Measurements from ENCODE around the gene DAPP1.

DAPP1 gene

DNA sequence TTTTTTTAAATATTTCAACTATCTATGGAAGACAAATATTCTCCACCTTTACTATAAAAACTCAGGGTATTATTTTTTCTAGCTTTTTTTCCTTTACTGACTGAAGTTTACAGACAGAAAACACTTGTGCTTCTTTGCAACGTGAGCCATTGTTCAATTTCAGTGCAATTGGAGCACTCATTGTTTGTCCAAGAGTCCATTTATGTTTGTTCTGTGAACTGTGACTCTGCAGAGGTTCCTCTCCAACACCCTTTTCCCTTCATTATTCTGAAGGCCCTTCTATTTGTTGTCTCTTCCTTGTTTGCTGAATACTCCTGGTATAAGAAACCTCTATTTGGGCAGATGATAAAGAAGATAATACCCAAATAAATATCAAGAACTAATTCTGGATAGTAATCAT is 37.4 kb downstream of the DAPP1 start:
- DNase-seq (ENCODE audit: low read depth in 2 of 2) = no peak

DNA sequence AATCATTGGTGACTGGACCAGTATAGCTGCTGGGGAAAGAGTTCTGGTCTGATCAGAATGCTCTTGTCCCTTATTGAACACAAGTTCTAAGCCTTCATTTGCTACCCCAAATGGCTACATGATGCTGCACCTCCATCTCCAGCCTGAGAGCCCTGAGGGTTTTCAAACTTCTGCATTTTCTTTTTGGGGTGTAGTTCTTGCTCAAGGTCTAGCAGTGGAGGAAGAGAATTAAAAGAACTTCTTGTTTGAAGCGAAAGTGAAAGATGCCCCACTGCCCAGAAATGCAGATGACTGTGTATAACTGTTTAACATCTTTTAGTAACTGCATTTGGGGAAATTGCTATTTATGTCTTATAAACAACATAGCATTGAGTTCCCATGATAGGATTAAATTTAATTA is 39.1 kb downstream of the DAPP1 start:
- DNase-seq (ENCODE audit: low read depth in 2 of 2) = no peak

DNA sequence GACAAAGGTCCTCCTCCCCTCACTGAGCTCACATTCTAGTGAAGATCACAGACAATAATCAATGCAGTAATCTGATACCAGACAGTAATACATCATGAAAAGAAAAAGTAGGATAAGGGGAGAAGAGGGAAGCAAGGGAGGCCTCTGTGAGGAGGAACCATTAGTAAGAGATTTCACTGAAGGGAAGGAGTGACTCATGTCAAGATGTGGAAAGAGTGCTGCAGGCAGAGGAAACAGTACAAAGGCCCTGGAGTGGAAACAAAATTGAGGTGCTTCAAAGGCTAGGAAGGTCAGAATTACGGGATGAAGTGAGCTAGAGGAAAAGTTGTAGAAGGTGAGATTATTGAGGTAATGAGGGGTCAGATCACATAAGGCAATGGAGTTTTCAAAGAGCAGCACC is 39.5 kb downstream of the DAPP1 start:
- DNase-seq (ENCODE audit: low read depth in 2 of 2) = no peak

DNA sequence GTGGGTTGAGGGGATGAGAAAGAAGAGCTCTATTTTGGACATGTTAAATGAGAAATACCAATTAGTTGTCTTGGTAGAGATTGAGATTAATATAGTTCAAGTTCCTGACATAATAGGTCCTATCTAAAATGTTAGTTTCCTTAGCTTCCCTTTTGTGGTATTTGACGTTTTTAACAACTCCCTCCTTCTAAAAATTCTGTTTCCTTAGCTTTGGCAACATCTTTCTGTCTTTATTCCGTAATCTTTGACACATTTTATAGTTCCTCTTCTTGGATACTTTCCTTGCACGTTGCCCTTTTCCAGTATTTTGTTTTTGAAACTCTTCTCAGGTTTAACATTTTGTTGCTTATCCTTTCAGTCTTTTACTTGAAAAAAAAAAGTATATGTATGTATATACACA is 40.7 kb downstream of the DAPP1 start:
- no peak for DNase-seq (ENCODE audit: low read depth in 2 of 2)

DNA sequence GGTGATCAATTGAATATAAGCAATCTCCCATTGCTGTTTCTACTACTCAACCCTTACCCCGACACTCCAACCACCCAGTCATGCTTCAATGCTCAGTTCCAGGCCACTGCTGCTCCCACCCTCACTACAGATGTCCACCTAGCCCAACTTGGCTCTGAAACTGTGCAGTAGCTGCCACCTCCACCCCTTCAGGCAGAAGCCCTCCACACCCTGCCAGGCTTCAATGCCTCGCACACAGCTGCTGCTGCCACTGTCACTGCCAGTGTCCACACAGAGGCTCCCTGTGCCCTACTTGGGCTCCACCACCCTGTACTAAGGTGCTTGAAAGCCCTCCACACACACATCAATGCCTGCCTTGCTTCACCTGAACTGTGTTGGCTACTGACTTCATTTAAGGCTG is 43.0 kb downstream of the DAPP1 start:
- DNase-seq (ENCODE audit: low read depth in 2 of 2) = no peak

DNA sequence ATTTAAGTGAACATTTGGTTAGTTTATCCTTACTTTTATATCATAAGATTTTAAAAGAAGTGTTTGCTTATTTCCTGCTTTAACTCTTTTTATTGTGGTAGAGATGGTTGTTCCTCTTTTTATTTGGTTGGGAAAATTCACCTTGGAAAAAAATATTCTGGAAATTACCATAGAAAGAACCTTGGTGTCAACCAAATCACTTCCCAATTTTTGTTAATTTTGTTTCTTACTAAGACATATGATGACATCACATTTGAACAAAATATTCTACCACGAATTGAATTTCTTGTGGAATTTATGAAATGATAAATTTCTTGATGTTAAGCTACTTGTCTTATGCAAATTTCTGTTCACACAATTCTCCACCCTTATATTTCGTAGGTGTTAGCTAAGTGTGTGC is 43.9 kb downstream of the DAPP1 start:
- no peak for DNase-seq (ENCODE audit: low read depth in 2 of 2)

DNA sequence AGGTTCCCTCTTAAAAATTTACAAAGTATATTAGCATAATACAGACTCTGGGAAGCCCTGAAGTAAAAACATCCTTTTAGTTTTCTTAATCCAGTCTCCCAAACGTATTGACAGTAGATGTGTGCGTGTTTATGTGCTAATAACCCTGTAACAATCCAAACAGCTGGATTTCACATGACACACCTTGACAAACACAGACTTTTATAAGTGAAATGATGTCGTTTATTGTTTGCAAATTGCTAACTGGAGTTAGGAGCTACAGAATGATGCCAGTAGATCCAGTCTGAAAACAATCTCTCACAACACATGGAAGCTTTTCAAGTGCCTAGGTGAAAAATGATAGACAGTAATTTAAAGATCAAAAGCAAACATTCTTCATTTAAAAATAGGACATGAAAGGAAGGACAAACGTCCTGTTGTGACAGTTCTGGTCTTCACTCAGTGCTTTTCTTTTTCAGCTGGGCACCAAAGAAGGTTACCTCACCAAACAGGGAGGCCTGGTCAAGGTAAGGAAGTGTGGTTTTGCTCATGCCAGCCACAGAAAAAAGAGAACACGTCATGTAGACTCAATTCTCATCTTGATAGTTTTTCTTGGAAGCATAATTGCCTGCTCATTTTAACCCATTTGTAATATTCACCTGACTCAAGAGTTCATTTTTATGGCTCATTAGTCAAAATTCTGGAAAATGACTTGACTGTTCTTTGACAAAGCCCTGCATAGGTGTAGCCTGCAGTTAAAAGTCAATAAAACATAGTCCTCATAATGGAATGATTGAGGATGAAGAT is 44.7 kb downstream of the DAPP1 start:
- no peak for DNase-seq (ENCODE audit: low read depth in 2 of 2)

DNA sequence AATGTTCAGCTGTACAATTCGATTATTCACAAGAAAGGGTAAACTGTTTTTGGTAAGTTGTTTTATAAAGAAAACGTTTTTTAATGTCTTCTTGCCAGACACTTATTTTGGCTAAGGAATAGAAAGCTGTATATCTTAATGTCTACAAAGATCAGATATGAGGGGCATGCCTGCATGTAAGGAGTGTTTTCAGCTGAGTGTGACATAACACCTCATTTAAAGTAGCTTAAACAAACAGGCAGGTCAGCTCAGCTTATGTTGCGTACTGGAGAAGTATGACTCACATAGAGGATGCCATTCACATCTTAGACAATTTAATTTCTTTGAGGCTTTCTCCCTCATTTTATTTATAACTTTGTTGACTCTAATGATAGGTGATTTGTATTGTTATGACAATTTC is 47.2 kb downstream of the DAPP1 start:
- DNase-seq (ENCODE audit: low read depth in 2 of 2) = no peak

DNA sequence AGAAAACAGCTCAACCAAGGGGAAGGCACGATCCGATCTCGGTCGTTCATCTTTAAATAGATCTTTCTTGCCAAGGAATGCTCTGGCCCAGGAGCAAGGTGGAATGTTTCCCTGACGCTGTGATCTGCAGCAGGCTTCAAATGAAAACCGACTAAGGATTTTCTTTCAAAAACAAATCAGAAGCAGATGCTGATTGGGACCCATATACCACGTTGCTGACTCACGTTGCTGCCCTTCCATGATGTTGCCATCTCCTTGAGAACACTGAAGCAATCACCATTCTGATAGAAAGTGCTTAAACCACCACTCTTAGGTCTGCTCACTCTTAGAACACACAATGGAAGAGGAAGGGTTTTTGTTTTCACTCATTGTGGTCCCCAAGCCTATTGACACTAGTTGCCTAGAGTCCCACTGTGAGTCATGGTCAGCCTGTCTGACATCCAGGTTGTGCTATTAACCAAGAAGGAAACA is 51.5 kb downstream of the DAPP1 start:
- no peak for DNase-seq (ENCODE audit: low read depth in 2 of 2)

DNA sequence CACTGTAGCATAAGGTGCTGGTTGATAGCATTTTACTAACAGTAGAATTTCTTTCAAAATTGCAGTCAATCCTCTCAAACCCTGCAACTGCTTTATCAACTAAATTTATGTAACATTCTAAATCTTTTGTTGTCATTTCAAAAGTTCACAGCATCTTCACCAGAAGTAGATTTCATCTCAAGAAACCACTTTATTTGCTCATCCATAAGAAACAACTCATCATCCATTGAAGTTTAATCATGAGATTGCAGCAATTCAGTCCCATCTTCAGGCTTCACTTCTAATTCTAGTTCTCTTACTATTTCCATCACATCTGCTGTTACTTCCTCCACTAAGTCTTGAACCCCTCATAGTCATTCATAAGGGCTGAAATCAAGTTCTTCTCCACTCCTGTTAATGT is 55.9 kb downstream of the DAPP1 start:
- DNase-seq (ENCODE audit: low read depth in 2 of 2) = no peak

DNA sequence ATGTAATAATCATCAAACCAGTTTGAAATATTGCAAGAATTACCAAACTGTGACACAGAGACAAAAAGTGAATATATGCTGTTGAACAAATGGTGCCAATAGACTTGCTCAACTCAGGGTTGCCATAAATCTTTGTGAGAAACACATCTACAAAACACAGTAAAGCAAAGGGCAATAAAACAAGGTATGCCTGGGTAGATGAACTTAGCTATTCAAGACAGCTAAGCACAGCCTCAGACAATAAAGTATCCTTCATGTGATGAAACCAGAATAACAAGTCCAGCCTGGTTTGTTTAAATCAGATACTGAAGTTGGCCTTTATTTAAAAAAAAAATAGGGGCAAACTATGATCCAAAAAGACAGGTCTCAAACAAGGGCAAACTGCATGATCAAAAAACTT is 58.4 kb downstream of the DAPP1 start:
- DNase-seq (ENCODE audit: low read depth in 2 of 2) = no peak

DNA sequence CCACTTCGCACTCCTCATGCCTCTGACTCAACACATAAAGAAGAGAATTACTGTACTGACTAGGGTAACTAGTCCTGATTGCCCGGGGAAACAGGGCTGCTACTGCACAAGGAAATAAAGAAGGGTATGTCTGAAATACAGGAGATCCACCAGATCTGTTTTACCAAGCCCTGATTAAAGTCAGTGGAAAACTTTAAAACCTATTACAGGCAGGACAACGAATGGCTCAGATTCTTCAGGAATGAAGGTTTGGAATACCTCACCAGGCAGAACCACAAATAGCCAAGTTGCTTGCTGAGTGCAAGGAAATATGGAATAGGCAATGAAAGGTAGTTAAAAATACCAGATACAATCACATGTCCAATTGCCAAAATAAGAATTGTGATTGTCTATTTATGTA is 60.3 kb downstream of the DAPP1 start:
- no peak for DNase-seq (ENCODE audit: low read depth in 2 of 2)

DNA sequence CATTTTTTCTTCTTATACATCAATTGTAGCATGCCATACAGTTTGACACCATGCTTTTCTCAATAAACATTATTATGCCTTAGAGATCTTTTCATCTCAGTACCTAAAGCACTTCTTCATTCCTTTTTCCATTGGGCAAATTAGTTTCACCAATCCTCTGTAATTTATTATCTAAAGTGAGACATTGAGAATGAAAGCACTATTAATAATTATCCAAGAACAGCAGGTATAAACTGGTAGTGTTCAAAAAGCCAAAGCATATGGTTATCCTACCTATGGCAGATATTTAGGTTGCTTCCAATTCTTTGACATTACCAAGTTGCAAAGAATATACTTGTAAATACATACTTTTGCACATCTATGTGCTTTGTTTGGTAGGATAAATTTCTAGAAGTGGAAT is 62.0 kb downstream of the DAPP1 start:
- DNase-seq (ENCODE audit: low read depth in 2 of 2) = no peak

DNA sequence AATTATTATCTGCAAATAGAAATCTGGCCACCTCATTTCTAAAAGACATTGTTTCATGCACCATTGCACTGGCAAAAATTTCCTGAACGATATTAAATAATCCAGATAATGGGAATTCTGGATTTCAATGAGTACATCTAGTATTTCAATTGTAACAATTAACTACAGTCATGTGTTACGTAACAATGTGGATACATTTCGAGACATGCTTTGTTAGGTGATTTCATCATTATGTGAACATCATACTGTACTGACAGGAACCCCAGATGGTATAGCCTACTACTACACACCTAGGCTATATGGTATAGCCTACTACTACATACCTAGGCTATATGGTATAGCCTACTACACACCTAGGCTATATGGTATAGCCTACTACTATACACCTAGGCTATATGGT is 62.8 kb downstream of the DAPP1 start:
- no peak for DNase-seq (ENCODE audit: low read depth in 2 of 2)

DNA sequence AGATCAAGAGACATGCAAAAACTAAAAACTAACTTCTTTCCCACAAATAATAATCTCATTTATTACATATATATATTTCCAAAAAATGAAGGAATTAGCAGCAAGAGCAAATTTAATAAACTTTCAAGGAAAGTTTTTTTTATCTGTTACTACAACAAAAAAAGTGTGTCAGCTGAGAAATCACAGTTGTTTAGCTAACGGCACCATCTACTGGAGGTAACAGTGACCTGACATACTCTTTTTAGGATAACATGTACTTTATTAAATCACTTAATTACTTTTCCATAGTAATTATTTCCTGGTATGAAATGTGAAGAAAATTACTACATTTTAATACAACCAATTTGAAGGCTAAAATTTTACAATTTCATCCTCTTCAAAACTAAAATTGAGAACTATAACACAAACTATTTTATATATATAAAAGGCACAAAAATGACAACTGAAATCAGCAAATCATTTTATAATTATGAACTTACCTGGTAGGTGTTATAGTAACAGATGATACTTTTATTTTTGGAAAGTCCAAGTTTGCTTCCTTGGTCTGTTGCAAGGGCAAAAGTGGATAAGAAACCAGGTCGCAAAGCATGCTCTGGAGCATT is 68.5 kb downstream of the DAPP1 start:
- DNase-seq (ENCODE audit: low read depth in 2 of 2) = no peak

DNA sequence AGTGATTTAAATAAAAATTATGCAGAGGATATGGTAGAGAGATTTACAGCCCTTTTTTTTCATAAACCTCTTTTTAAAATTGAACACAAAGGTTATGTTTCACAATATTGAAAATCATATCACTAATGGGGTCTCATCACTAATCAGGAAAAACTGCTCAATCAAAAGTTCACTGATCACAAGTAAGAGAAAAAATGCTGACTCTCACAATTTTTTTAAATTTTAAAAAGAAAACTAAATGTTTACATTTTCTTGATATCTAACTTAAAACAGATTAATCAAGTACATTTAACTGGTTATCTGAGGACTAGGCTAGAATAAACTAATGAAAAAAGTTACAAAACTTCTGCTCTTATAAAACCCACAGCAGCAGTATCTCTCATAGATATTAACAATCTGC is 69.1 kb downstream of the DAPP1 start:
- DNase-seq (ENCODE audit: low read depth in 2 of 2) = no peak

DNA sequence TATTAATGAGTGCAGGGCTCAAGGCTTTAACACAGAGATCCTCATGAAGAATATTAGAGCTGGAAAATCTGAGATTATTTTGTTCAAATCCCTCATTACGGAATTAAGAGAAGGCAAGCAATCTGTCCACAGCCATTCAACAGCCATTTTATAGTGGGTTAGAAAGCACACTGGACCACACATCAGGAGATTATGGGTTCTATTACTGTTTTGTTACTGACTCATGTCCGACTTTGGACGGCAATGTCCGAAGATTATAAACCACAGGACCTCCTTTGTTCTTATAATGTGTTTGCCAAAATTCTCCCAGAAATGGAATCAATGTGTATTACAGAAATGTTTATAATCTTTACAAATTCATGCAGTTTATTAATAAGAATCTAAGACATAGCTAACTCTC is 69.5 kb downstream of the DAPP1 start:
- DNase-seq (ENCODE audit: low read depth in 2 of 2) = no peak

DNA sequence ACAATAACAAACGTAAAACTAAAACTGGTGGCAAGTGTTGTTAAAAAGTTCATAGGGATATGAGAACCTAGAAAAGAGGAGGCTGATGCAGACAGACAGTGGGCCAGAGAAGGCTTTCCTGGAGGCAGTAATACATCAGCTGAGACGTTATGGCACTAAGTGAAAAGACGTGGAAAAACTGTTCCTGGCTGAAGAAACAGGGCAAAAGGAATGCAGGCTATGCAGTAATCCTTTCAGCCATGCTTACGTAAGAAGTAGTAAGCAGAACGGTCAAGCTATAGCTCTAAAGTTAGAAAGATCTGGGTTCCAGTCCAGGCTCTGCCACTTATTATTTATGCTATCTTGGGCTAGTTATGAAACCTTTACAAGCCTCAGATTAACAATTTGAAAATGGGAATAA is 71.2 kb downstream of the DAPP1 start:
- no peak for DNase-seq (ENCODE audit: low read depth in 2 of 2)

DNA sequence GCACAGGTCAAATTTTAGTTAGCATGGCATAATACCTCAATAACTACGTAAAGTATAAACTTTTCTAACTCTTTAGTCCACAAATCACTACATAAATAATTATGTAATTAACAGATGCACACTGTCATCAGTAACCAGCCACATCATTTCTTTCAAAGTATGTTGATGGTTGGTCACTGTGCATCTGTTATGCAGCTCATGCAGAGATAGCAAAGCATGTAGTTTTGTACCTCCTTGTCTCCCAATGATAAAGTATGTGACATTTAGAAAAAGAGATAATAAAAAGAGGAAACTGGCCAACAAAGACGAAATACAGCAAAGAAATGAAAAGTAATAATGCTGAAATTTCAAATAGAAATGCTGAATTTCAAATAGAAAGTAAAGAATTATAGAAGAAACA is 74.7 kb downstream of the DAPP1 start:
- DNase-seq (ENCODE audit: low read depth in 2 of 2) = no peak

DNA sequence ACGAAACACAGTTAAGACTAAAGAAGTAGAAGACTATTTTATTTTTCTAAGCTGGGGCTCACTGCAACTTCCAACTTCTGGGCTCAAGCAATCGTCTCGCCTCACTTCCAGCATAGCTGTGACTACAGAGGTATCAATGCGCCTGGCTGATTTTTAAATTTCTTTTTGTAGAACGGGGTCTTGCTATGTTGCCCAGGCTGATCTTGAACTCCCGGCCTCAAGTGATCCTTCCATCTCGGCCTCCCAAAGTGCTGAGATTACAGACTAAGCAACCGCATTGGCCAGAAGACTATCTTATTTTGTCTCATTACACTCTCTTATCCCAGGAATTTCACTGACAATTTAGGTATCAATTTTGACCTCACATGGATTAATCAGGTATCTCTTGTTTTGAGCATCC is 76.4 kb downstream of the DAPP1 start:
- DNase-seq (ENCODE audit: low read depth in 2 of 2) = no peak

DNA sequence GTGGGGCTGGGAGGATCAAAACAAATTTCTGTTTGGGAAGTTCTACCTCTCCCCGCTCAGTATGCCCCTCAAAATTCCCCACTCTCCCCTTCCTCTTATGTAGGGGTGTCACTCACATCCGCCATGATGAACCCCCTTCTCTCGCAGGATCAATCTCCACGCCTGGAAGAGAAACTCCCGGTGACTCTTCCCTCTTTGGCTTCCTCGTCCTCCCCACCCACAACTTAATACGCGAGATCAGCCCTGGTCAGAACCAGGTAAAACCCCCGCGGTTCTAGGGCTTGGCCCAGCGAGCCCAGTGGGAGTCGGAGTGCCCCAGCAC is 77.2 kb downstream of the DAPP1 start:
- DNase-seq (ENCODE audit: low read depth in 2 of 2) = no peak

DNA sequence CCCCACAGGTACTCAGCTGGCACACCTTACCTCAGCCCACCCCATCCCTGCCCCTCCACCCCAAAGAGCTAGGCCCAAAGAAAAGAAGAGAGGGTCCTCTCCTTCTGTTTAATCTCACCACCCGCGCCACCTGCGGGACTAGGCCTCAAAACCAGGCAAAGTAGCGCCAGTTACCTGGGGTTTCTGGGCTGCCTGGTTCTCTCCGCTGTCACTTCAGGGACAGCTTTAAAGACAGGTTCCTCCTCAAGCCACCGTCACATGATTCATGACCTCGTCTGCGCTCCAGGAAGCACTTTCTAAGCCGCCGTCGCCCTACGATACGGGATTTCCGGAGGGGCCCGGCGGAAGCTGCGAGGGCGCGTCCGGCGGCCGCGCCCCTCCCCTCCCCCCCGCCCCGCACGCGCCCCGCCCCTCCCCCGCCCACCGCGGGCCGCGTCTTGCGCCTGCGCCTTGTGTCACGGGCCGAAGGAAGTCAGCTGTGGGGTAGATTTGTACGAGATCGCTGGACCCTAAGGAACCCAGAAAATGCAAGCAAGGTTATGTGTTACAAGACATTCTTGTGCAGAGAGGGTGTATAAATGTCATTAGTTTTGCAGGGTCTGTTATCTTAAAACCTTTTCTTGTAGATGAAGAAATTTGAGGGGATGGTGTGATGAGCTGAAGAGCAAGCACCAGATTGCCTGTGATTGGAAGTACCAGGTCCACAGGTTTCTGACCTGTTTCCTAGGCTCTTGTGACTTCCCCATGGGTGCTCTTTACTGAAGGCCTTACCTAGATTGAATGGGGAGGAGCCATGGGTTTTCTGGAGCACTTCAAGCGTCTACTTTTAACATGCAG is 77.8 kb downstream of the DAPP1 start, which contains the start of gene LAMTOR3:
TSS of gene LAMTOR3 (minus strand) at position 267 of the 837 bp plus-strand sequence. CDS start 464 bp downstream, outside the sequence.
- DNase-seq (ENCODE audit: low read depth in 2 of 2) = peak; percentile 76 to 82

DNA sequence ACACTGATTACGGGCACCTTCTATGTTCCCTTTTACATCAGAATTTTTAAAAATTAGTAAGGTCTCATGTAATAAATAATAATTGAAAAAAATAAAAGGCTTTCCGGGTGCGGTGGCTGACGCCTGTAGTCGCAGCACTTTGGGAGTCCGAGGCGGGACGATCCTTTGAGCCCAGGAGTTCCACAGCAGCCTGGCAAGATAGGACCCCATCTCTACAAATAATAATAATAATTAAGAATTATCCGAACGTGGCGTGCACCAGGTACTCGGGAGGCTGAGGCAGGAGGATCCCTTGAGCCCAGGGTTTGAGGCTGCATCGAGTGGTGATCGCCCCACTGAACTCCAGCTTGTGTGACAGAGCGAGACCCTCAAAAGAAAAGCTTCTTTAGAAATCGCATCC is 78.4 kb downstream of the DAPP1 start:
- DNase-seq (ENCODE audit: low read depth in 2 of 2) = no peak
